NCI-H1417 treated with DMSO at 0.1 percent for 48 hours (cell line): ENCODE data around the gene C4B.
A peak's percentile ranks its signal among the peaks of the same experiment; 100 is the strongest.
"Not testable (repeated sequence)": the region's sequence is repeated elsewhere in the genome, so short reads cannot be mapped to it uniquely, and the experiment has no call there.

Source experiments
- DNase-seq: peaks from one replicate; lab custom pipeline; 2025; lab: John Stamatoyannopoulos, UW

C4B gene

DNA sequence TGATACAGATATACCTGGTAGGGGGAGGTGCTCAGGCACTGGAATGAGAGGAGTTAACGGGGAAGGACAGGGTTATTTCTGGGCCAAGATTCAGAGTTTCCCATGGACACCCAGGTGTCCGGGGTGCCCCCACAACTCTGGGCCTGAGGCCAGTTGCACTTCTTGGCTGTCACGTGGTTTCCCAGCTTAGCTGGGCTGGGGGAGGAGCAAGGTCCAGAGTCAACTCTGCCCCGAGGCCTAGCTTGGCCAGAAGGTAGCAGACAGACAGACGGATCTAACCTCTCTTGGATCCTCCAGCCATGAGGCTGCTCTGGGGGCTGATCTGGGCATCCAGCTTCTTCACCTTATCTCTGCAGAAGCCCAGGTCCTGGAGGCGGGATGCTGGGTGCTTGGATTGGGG is at the start of gene C4B:
TSS of gene C4B (plus strand) at position 249 of the 400 bp plus-strand sequence. CDS start at position 300, 51 bp downstream.
- not testable (repeated sequence) for DNase-seq

- no peak for DNase-seq
These were observed 48.9 kb upstream of the C4B start for GRCh38 chr6:31965700-31966099.

DNA sequence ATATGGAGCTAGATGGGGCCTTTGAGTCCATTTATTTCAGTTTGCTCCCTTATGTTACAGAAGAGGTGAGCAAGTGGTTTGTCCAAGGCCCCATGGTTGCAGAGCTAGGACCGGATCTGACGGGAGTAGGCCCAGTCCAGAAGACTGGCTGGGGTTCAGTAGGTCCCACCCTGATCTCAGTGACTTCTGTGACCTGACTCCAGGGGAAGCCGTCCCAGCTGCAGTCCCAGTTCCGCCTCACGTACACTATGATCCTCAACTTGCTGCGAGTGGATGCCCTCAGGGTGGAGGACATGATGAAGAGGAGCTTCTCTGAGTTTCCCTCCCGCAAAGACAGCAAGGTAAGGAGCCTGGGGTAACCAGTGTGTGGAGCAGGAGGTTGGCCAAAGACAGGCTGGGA is 48.1 kb upstream of the C4B start:
- no peak for DNase-seq

DNA sequence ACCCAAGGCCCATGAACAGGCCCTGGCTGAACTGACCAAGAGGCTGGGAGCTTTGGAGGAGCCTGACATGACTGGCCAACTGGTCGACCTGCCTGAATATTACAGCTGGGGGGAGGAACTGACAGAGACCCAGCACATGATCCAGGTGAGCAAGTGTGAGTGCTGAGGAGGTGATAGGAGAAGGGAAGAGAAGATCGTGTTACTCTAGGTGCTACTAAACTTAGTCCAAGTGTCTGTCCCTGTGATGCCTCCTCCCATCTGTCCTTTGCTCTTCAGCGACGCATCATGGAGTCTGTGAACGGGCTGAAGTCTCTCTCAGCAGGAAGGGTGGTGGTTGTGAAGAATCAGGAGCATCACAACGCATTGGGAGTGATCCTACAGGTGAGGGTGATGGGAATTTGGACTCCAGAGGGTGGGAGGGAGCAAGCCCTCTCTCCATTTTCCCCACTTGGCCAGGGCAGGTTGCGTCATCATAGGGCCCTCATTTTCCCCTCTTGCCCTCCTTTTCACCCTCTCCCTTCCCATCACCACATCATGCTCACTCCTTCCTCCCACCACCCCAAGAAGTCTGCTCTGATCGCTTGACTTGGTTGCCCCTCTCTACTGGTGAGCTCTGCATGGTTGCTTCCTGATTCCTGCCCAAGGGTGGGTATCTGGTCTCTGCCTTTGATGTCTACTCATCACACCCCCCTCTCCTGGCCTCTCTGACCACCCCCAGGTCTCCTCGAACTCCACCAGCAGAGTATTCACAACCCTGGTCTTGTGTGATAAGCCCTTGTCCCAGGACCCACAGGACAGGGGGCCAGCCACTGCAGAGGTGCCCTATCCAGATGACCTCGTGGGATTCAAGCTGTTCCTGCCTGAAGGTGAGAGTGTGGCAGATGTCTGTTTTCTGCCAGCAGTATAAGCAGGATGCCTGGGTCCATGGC is 47.3 kb upstream of the C4B start:
- no peak for DNase-seq

- DNase-seq = no peak
These were observed 46.7 kb upstream of the C4B start for GRCh38 chr6:31967926-31968320.

DNA sequence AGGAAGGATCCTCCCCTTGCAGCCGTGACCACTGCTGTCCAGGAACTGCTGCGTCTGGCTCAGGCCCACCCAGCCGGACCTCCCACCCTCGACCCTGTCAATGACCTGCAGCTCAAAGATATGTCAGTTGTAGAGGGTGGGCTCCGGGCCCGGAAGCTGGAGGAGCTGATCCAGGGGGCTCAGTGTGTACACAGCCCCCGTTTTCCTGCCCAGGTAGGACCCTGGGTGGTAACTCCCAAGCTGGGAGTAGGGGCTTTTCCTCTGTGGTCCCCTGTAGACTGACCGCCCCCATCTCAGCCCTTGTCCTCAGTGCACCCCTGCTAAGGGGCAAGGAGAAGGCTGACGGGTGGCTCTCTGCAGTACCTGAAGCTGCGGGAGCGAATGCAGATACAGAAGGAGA is 46.3 kb upstream of the C4B start:
- DNase-seq = no peak

DNA sequence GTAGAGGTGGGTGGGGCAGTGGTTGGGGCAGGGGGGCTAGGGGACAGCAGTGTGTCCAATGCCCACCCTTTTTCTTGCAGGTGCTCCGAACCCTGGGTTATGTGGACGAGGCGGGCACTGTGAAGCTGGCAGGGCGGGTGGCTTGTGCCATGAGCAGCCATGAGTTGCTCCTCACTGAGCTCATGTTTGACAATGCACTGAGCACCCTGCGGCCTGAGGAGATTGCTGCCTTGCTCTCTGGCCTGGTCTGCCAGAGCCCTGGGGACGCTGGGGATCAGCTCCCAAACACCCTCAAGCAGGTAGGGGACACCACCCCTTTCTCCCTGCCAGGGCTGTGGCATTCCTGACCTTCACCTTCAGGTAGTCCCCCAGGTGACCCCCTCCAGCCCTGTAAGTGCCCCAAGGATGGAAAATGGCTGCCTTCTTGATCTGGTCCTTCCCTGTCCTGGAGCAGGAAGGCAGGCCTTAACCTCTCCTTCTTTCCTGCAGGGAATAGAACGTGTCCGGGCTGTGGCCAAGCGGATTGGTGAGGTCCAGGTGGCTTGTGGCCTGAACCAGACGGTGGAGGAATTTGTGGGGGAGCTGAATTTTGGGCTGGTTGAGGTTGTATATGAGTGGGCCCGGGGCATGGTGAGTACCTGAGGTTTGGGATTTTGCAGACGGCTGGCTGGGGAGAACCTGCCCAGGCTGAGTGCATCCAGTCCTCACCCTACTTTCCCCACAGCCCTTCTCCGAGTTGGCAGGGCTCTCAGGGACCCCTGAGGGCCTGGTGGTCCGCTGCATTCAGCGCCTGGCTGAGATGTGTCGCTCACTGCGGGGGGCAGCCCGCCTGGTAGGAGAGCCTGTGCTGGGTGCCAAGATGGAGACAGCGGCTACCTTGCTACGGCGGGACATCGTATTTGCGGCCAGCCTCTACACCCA is 45.5 kb upstream of the C4B start:
- DNase-seq = no peak

GRCh38 chr6:31969712-31970603 is 44.6 kb upstream of the C4B start:
- no peak for DNase-seq

DNA sequence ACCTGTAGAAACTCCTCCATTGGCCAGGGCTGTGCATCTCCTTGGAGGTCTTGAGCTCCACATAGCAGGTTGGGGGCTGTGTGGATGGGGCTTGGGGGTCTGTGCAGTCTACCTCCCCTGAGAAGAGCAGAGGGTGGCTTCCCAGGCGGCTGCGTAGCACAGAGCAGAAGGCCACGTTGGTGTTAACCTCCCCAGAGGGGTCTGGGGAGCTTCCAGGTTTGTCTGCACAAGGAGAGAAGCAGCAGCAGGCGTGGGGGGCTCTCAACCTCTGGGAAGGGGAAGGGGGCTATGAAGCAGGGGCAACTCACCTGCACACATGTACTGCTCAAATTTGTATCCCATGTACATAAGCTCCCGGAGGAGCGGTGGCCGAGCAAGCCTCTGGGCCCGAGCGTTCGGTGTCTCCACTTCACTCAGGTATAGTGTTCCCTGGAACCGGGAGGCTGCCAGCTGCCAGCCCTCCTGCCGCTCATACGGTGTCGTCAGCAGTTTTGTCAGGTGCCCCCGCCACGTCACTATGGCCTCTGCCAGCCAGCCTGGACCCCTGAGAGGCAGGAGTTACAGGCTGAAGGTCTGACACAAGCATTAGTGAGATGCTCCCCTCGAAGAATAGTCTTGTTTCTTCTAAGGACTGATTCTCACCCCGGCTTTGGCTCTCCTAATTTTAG is 43.9 kb upstream of the C4B start:
- no peak for DNase-seq

DNA sequence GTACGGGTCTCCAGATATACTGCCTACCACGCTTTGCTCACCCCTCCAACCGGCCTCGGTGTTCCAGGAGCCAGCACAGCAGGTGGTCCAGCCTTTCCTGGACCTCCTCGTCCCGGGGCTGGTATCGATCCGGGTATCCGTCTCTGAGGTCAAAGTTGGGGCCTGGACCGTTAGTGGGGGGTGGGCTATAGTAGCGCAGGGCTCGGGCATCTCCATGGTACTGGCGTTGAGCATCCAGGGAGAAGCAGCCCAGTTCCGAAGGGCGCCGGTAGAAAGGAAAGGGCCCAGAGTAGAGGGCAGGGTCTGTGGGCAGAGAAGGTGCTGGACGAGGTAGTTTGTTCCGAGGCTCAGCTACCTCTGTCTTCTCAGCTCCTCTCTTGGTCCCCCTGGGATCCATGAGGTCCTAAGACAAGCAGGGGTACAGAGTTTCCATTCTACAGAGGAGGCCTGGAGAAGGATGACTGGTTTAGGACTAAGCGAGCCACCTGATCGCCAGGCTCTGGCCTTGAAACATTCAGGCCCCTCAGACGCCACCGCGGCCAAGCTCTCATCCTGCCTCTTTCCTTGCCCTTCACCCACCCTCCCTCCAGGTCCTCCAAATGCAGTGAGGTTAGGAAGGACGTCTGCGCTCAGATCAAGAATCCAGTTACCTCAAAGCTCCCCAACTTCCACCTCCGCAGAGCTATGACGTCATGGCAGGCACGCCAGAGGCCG is 43.2 kb upstream of the C4B start:
- DNase-seq = no peak

- DNase-seq = peak; percentile 73
These were observed 42.4 kb upstream of the C4B start, which contains the start of gene DXO for GRCh38 chr6:31971993-31972708. TSS of gene DXO (minus strand) at chr6:31972138. CDS start at chr6:31971675, 463 bp downstream.

GRCh38 chr6:31972709-31973350 is 41.8 kb upstream of the C4B start:
- DNase-seq = no peak

GRCh38 chr6:31976065-31976464 is 38.5 kb upstream of the C4B start:
- DNase-seq = not testable (repeated sequence)

- no peak for DNase-seq
These were observed 36.7 kb upstream of the C4B start for GRCh38 chr6:31977816-31978431.

DNA sequence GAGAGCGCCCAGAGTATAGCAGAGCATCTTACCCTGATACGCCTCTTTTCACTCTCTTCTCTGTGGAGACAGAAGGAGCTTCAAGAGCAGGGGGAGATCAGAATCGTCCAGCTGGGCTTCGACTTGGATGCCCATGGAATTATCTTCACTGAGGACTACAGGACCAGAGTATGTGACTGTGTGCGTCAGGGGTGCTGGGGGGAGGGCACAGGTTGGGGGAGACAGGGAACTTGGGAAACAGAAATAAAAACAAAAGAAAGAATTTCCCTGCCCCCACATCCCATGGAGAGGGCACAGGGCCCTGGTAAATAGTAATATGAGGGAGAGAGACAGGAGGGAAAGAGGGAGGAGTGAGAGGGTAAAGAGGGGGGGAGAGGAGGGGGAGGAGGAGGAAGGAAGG is 35.8 kb upstream of the C4B start:
- DNase-seq = no peak

DNA sequence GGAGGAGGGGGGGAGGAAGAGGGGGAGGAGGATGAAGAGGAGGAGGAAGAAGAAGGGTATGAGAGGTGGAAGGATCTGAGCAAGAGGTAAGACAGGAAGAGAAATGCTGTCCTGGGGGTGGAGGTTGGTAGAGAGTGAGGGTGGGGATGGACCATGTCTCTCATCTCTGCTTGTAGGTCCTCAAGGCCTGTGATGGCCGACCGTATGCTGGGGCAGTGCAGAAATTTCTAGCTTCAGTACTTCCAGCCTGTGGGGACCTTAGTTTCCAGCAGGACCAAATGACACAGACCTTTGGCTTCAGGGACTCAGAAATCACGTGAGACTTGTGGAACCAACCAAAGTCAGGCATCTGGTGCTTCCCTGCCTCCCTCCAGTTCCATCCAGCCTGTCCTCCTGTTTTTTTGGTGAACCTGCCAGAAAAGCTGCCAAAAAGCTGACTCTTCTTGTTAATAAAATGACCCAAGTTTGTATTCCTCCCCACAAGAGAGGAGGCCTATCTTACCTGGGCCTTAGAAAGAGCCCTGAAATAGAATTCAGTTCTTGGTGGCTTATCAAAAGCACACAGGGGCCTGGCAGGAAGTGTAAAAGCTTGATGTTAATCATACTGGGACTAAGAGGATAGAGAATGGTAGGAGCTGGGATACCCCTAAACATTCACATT is 35.2 kb upstream of the C4B start:
- no peak for DNase-seq

DNA sequence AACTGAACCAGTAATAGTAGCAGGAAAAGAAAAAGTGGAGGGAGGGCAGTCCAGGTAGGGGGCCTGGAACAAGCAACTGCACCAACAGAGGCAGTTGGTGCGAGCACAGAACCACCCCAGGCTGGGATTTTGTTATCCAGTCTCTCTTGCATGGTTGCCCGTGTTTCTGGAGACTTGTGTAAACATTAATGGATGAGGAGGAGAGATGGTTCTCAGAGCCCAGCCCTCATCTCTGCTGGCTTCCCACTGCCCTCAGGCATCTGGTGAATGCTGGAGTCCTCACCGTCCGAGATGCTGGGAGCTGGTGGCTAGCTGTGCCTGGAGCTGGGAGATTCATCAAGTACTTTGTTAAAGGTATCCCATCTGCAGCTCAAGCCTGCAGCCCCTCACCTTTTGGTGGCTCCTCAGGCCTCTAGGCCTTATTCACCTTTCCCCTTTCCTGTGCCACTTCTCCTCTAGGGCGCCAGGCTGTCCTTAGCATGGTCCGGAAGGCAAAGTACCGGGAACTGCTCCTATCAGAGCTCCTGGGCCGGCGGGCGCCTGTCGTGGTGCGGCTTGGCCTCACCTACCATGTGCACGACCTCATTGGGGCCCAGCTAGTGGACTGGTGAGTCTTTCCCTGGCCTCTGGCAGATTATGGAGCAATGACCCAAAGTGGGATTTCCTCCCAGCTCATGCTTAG is 34.3 kb upstream of the C4B start:
- not testable (repeated sequence) for DNase-seq

DNA sequence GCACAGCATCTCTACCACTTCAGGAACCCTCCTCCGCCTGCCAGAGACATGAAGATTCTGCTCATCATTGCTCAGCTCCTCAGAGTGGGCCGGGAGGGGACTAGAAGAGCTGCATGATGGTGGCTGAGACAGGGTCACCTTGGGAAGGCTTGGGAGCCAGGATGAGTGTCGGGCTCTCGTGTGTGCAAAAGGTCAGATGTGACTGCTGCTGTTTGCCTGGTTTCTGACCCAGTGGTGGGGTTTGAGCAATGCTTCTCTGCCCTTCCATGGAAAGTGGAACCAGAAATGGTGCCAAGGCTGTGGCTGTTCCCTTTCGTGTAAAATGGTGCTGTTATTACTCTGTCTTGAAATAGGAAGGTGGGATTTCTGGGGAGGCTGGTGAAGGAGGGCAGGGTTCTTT is 33.6 kb upstream of the C4B start:
- not testable (repeated sequence) for DNase-seq
